Stimulated activated naive CD8-positive, alpha-beta T cell treated with anti-CD3 and anti-CD28 coated beads, Interleukin-15, Interleukin-2, amounts not matched to agents 100 U/mL and 50 U/mL, for 24 hours (primary cell): ENCODE measurements around the gene DRG2.

Experiments
- ATAC-seq: fragments of 150-1000 bp; cut with Tn5 transposase; one replicate; pipeline ENCODE4 v1.10.0; 2021
- DNase-seq: peaks from one replicate; pipeline ENCODE4 v3.0.0; 2021

DRG2 gene

DNA sequence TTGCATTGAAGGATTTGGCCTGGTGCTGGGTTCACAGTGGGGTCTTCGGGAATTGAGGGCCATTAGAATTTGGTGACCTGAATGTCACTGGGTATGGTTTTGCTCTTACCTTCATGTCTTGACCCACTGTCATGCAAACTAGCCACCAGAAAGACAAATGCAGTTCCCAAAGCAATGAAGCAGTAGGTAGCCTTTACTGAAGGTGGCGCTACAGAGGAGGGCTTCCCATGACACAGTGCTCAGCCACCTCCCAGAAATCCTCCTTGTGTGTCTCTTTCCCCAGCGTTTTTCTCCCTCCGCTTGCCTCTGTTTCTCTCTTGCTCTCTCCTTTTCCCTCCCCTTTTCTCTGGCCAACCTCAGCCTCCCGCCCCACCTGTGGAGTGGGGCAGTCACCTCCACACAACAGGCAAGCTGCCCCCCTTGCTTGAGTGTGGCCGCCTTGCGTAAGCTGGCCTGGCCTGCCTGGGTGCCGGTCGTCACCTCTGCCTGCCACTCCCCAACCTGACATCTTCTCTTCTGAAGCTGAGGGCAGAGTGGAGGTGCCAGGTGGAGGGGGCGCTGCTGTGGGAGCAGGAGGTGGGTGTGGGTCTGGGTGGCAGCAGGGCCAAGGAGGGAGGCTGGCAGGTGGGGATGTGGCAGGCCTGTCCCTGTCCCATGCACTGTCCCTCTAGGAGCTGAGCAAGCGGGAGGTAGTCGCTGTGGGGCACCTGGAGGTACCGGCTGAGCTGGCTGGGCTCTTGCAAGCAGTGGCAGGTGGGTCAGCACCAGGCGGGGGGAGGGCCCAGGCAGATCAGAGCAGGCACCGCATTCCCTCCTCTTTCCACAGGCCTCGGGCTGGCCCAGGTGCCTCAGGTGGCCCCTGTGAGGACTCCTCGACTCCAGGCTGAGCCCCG lies 55.5 kb downstream of the DRG2 start:
- ATAC-seq (no peak), DNase-seq (no peak)

DNA sequence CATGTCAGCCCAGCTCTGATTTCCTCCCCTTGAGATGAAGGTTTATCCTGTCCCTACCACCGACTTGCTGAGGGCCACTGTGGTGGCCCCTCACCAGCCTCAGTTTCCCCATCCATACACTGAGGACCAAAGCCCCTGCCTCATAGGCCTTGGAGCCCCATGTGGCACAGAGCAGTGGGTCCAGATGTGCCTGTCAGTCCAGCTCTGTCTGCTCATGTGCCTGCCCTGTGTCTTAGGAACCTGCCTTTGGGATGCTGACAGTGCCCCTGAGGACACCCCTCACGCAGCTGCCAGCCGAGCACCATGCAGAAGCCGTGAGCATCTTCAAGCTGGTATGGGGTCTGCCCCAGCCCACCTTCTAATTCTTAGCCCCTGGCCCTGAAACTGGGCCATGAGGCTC lies 56.5 kb downstream of the DRG2 start:
- DNase-seq (no peak), ATAC-seq (no peak)

DNA sequence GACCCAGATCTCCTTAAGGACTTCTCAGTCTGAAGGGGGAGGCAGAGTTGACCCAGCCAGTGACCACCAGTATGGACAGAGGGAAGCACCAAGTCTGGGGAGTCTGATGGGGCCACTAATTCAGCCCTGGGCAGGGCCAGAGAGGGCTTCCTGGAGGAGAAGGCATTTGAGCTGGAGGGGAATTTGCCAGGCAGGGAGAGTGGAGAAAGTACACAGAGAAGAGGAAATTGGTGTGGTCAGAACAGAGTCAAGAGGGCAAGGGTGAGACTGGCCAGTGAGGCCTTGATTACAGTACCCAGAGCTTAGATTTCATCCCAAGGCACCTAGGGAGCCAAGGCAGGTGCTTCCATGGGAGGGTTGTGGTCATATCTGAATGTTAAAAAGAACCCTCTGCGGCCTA lies 57.1 kb downstream of the DRG2 start:
- DNase-seq, result no peak
- ATAC-seq, result no peak

DNA sequence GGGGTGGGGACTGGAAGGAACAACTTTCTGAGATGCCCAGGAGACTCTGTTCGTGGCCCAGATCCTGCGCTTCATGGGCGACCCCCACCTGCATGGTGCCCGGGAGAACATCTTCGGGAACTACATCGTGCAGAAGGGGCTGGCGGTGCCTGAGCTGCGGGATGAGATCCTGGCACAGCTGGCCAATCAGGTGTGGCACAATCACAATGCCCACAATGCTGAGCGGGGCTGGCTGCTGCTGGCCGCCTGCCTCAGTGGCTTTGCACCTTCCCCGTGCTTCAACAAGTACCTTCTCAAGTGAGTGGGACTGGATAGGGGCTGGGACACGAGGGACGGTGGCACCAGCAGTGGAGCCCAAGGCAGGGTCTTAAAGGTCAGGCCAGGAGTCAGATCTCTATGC lies 58.1 kb downstream of the DRG2 start:
- no peak for ATAC-seq
- no peak for DNase-seq

DNA sequence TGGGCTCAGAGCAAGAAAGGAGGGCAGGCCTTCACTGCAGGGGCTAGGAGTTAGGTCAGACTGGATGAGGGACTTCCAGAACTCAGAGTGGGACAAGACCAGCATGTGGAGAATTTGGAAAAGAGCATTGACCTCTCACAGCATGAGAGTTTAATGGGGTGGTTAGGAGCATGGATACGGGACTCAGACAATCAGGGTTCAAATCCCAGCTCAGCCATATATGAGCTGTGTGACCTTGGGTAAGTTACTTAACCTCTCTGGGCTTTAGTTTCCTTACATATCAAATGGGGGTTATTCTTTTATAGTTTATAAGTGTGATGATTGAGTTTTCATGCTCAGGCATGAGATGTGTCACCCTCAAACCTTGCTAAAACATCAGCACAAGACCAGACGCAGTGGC lies 58.5 kb downstream of the DRG2 start:
- ATAC-seq (no peak), DNase-seq (no peak)

DNA sequence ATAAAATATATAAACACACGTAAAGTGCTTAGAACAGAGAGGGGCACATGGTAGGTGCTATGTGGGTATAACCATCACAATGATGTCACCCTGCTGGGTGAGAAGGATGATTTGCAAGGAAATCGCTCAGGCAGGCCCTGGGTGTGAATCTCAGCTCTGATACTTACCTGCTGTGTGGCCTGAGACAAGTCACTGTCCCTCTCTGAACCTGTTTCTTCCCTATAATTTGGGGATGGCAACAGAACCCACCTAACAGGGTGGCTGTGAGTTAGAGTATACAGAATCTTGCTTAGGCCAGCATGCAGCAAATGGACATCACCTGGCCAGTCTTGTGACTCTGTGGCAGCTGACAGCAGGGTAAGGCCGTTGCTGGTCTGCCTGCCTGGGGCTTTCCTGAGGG lies 59.2 kb downstream of the DRG2 start:
- DNase-seq, result no peak
- ATAC-seq, result no peak

DNA sequence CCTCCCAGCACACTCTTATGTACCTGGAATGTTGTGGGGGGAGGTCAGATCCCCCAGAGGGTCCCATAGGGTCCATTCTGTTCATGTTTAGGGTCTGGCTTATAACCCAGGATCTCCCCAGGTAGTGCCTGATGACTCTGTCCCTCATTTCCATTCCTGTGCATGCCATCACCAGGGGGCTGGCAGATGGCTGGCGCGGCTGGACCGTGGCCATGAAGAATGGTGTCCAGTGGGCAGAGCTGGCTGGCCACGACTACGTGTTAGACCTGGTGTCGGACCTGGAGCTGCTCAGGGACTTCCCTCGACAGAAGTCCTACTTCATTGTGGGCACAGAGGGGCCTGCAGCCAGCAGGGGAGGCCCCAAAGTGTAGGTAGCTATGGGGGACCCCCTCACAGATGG lies 60.8 kb downstream of the DRG2 start:
- DNase-seq, result no peak
- ATAC-seq, result no peak

DNA sequence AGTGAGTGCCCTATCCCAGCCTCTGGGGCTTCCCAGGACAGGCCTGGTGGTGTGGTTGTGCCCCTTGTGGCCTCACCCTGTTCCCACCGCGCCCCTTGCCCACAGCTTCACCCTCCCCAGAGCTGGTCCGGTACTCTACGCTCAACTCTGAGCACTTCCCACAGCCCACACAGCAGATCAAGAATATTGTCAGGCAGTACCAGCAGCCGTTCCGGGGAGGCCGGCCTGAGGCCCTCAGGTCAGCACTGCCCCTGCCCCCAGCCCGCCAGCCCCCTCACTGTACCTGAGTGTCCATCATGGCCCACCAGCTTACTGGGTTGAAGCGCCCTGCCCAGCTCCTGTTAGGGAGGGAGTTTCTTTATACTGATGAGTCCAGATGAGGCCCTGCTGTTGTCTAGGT lies 63.5 kb downstream of the DRG2 start:
- ATAC-seq, result no peak
- DNase-seq, result no peak

DNA sequence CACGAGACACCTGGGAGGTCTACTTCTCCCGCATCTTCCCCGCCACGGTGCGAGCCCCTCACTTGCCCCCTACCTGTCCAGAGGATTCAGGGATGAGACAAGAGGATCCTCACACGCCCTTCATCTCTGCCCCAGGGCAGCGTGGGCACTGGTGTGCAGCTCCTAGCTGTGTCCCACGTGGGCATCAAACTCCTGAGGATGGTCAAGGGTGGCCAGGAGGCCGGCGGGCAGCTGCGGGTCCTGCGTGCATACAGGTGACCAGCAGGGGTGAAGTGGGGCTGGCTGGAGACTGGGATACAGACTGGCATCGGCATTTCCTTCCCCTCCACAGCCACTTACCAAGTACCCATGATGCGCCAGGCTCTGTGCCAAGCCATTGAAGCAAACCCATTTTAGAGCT lies 67.4 kb downstream of the DRG2 start:
- no peak for DNase-seq
- no peak for ATAC-seq

DNA sequence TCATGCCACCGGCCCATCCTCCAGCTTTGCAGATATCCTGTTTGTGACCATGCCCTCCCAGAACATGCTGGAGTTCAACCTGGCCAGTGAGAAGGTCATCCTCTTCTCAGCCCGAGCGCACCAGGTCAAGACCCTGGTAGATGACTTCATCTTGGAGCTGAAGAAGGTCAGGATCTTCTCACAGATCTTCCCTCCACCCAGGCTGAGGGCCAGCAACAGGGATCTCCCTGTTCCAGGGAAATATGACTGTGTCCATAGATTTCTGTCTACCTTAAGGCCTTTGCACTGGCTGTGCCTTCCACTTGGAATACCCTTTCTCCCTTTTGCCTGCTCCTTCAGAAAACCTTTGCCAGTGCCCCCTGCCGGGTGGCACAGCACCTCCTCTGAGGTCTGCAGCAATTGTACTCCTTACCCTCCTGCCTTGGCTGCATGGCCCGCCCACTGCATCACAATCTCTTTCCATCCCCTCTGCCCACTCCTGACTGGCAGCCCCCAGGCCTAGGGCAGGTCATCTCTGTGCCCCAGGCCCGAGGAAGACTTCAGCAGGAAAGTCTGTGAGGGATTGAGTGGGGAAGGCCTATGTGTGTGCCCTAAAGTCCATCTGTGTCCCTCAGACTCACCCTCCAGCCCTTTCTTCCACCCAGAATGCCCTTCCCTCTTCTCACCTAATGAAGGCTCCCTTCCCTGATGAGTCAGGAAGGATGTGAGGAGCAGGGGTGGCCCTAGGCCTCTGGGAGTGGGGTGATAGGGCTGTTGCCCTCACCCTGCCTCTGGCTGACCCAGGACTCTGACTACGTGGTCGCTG lies 68.6 kb downstream of the DRG2 start:
- DNase-seq (no peak), ATAC-seq (no peak)

DNA sequence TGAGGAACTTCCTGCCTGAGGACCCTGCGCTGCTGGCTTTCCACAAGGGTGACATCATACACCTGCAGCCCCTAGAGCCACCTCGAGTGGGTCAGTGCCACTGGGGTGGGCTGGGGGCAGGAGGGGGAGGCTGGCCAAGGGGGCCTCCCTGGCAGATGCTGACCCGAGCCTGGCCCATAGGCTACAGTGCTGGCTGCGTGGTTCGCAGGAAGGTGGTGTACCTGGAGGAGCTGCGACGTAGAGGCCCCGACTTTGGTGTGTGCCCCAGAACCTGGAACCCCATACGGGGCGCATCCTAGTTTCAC lies 69.2 kb downstream of the DRG2 start:
- DNase-seq (no peak), ATAC-seq (no peak)
